ENCODE measurements around the gene LIF.

LIF gene

GRCh38 chr22:30245985-30246813 is at the start of gene LIF:
Gene LIF (minus strand): TSS chr22:30246759. CDS start chr22:30246695, 64 bp downstream.
- DNase-seq (ENCODE audit: extremely low read depth, low read depth), result no peak
- TF ChIP-seq CTCF (IDR thresholded peaks at IDR 0.05; ENCODE audit: low read depth, low read length, missing control alignments), result no peak

GRCh38 chr22:30296324-30296723 is 49.8 kb upstream of the LIF start:
- TF ChIP-seq CTCF (IDR thresholded peaks at IDR 0.05; ENCODE audit: low read depth, low read length, missing control alignments), result no peak
- DNase-seq (ENCODE audit: extremely low read depth, low read depth), result no peak
- H3K4me3 ChIP-seq (replicated peaks; ENCODE audit: low read depth, low read length), result no peak overlapping the region

More at GRCh38 chr22:30245985-30246813, at the start of gene LIF:
- peak within 1 kb of the TSS; percentile 74 for H3K4me3 ChIP-seq (replicated peaks; ENCODE audit: low read depth, low read length)

GRCh38 chr22:30295576-30295975 is 49.0 kb upstream of the LIF start:
- no peak for DNase-seq (ENCODE audit: extremely low read depth, low read depth)
- no peak for TF ChIP-seq CTCF (IDR thresholded peaks at IDR 0.05; ENCODE audit: low read depth, low read length, missing control alignments)
- H3K4me3 ChIP-seq (replicated peaks; ENCODE audit: low read depth, low read length), result no peak overlapping the region

GRCh38 chr22:30294830-30295229 is 48.3 kb upstream of the LIF start:
- H3K4me3 ChIP-seq (replicated peaks; ENCODE audit: low read depth, low read length), result no peak overlapping the region
- no peak for DNase-seq (ENCODE audit: extremely low read depth, low read depth)
- no peak for TF ChIP-seq CTCF (IDR thresholded peaks at IDR 0.05; ENCODE audit: low read depth, low read length, missing control alignments)

- H3K4me3 ChIP-seq (replicated peaks; ENCODE audit: low read depth, low read length), result no peak overlapping the region
- DNase-seq (ENCODE audit: extremely low read depth, low read depth), result no peak
- no peak for TF ChIP-seq CTCF (IDR thresholded peaks at IDR 0.05; ENCODE audit: low read depth, low read length, missing control alignments)
Measured at GRCh38 chr22:30294066-30294465, 47.5 kb upstream of the LIF start.

- DNase-seq (ENCODE audit: extremely low read depth, low read depth), result no peak
- no peak for TF ChIP-seq CTCF (IDR thresholded peaks at IDR 0.05; ENCODE audit: low read depth, low read length, missing control alignments)
Measured at GRCh38 chr22:30293026-30293425, 46.5 kb upstream of the LIF start.

More at GRCh38 chr22:30293026-30293425, 46.5 kb upstream of the LIF start:
- no peak overlapping the region for H3K4me3 ChIP-seq (replicated peaks; ENCODE audit: low read depth, low read length)

All from HFF-Myc (cell line).